Activated CD8-positive, alpha-beta memory T cell treated with anti-CD3 and anti-CD28 coated beads for 1 hour (primary cell): ENCODE measurements around the gene NEDD4L.

Experiments used
- DNase-seq, 2 donors: peaks; one replicate each; pipeline ENCODE4 v3.0.0-alpha.2; 2020; ENCODE audit warnings: low read depth in 1 of 2; ENCODE audit errors: extremely low read depth in 1 of 2

NEDD4L gene

DNA sequence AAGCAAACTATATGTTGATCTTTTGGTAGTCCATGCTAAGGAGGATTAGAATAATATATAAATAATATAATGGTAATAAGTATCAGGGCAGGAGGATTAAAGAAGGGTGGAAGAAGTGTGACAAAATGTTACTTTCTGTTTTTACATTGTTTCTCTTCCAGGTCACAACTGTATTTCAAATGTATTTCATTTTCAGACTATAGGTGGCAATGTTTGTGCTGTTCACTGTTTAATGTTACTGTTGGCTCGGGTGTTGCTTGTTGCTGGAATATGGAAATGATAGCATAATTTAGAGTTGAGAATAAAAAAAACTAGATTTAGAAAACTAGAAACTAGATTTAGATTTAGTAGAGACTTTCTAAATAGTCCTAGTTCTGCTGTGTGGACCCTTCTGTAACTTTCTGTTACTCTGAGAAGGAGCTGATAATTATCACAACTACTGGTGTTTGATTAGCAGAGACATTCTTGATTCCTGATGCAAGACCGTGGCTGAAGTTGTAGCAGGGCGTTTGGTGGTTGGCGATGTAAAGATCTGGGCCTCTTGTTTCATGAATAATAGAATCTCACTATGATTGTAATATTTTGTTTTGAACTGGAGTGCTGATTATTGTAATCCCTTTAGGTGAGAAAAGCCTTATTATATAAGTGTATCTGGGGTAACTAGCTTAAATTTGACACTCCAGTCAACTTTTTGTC is 7.9 kb downstream of the NEDD4L start:
- no peak for DNase-seq

DNA sequence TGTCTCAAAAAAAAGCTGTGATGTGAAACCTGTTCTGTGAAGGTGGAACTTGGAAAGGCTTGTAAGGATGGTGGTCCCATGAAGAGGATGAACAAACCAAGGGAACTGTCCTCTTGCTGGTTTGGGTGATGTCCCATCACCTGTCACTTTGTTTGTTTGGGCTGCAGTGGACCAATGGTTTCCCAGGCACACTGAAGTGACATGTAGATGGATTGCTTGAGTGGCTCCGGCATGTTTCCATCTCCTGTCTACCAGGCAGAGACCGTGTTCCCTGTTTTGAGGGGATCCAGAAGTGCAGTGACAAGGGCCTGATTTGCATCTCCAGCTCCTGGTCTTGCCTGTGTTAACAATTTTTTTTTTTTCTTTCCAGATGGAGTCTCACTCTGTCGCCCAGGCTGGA is 8.9 kb downstream of the NEDD4L start:
- DNase-seq = no peak

DNA sequence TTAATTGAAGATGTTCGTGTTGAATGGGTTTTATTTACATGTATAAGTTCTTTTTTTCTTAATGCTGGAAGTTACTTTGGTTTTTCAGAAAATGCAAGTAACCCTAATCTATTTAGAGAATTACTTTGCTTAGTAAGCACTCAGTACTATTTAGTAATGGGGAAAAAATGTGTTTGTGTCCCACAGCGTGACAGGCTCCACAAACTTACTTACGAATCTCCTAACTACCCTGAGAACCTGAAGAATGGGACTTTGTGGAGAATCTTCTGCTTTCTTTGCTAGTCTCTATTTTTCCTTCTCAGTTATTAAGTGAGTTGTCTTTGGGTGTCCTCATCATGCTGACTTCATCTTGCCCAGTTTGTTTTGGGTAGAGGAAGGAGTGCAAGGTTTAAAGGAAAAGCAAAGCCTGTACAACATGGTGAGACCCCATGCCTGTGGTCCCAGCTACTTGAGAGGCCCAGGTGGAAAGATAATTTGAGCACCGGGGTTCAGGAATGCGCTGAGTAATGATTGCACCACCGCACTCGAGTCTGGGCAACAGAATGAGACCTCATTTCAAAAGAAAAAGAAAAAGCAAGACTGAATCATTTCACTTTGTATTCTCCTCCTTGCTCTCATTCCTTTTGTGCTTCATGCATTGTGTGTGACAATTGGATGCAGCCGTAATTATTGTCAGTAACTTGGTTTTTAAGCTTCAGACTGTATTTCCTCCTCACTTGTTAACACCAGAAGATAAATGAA is 10.2 kb downstream of the NEDD4L start:
- no peak for DNase-seq

DNA sequence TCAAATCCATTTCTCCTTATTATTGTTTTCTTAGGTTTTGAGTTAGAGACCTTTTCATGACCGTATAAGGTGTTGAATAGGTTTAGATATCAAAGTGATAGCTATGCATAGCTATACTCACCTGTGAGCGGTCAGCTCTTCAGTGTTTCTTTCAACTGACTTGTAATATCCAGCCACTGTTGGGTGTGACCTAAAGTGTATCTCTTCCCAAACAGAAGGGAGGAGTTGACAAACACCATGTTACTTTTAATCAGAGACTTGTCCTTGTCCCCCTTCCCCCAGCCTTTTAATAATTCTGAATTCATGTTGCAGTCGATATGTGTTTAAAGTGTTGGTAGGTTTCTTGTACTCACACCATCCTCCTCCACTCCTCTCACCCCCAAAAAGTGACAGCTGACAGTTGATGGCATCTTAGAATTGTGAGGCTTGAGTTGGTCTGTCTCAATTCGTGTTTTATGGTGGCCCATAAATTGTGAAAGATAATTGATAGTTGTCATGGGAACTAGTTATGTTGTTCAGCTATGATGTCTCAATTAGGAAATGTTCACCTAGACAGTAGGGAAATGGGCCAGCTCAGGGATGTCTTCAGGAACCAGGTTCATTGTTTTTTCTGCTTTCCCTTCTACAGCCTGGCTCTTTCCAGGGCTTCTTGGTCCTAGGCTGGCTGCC is 12.0 kb downstream of the NEDD4L start:
- DNase-seq = no peak

DNA sequence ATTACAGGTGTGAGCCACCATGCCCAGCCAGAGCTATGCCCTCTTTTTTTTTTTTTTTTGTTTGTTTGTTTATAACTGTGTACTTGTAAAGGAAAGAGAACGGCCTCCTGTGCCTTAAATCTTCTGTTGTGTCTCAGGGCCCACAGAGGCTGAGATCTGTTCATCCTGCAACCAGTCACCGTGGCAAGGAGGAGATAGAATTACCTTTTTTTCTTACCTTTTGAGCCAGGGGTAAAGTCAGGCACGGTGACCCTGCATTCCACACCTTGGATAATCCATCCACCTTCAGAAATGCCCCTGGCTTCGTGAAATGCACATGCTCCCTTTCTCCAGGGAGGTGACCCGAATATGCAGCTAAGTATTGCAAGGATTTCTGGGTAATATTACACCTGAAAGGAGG is 12.8 kb downstream of the NEDD4L start:
- no peak for DNase-seq

DNA sequence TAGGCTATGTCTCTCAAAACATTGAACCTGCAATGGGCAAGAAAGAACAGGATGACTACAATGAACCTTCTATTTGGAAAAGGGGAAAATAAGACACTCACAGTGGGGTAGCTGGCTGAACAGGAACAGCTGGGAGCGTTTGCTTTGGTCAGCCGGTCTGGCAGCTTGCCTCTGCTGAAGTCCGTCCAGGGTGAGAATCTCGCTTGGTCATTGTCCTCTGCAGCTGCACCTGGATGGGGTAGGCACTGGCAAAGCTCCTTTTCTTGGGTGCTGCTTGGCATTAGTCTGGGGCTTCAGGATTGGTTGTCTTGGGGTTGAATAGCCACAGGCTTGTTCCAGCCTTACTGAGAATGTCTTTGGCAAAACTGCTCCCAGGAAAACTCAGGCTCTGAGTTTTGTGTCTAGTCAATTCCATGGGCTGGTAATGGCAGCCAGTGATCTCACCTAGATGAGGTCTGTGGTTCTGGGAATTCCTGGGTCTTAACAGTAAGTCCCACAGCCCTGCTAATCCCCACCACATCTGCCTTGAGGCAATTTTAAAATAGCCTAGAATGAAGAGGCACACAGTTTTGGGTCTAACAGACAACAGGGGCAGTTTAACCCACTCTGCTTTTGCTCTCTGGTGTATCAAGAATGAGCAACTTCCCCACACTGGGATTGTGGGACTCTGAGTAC is 13.4 kb downstream of the NEDD4L start:
- no peak for DNase-seq

DNA sequence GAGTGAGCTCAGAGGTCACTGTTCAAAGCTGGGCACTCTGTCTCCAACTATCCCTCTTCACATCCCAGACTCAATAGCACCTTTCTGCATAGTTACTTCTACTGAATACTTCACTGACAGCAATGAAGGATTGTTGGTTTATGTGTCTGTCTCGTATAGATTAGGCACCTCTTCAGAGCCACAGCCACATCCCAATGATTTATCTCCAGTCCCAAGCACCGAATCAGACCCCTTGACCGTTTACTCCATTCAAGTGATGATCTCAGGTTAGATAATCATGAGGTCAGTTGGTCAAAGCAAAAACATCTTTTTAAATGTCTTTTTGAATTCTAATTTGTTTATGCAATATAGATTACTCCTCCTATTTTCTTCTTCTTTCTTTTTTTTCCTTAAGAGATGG is 14.7 kb downstream of the NEDD4L start:
- no peak for DNase-seq

DNA sequence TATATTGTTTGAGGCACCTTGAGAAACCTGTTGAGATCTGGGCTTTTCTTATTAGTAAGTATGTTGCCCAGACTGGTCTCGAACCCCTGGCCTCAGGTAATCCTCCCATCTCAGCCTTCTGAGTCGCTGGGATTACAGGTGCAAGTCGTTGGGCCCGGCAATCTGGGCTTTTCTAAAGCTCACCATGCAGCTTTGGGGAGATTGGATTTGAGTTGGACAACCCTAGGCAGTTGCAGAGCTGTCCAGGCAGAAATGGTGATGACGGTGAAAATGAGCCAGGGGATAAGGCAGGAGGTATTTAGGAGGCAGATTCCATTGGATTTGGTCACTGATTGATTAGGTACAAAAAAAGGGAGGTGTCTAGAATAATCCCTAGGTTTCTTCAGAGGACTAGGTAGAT is 16.2 kb downstream of the NEDD4L start:
- DNase-seq = no peak

DNA sequence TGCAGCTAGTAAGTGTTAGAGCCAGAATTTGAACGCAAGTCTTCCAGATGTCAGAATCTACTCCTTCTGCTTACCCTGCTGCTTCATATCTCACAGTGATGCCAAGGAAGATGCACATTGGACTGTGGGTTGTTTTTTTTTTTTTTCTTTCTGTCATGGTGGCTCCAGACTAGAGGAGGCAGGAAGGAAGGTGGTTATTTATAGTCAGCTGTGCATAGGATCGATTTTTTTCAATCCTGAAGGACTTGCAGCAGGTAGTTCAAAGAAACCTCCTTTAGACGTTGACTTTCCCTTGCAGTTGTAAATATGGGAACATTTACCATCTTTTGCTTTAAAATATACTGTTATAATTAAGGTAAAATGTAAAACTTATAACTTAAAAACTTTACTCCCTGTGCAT is 17.3 kb downstream of the NEDD4L start:
- DNase-seq = no peak

DNA sequence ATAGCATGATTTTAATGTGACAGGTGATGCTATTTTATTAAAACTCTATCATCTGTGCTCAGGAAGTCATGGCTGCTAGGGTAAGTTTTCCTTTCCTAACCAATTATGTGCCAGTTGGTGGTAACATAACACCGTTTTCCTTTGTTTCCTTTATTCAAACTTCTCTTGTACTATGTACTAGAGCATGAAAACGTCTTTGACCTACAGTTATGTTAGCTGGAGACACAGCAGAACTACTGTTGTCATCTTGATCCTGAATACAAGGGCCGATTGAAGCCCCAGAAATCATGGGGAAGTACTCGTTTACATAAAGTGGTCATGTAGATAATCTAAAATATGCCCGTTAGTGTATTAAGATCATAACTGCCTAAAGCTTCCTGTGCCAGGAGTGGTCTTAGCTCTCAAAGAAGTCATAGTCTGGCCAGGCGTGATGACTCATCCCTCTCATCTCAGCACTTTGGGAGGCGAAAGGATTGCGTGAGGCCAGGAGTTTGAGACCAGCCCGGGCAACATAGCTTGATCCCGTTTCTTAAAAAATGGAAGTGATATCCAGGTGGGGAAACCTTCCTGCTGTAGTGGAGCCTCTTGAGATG is 20.5 kb downstream of the NEDD4L start:
- DNase-seq = no peak

DNA sequence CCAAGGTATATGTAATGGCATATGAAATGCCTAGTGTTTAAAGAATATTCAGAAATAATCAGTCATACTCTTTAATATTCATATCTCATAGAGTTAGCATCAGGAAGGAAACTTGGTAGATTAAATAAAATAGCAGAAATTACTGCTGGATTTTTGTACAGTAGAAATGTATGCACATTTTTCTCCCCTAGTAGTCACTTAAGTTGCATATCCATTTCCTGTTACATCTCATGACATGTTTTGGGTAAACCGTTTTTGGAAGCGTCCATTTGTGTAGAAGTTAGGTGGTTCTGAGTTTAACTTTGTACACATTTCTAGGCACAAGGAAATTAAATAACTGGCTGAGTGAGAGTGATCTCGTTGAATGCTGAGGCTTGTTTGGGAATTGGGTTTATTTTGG is 21.9 kb downstream of the NEDD4L start:
- DNase-seq = no peak

DNA sequence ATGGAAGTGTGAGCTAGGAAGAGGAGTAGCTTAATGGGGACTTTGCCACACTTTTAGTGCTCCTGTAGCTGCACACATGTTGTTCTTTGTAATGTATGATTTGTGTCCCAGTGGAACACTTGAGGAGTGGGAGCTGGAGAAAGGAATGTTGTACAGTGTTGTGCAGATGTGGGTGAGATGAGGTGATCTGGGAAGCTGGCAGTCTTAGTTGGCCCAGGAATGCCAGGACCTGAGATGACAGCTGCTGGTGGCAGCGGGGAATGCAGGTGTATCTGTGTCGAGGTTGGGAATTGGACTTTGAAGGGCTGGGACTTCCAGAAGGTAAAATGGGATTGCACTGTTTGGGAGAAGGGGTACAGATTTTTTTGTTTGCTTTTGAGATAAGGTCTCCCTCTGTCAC is 23.6 kb downstream of the NEDD4L start:
- no peak for DNase-seq

DNA sequence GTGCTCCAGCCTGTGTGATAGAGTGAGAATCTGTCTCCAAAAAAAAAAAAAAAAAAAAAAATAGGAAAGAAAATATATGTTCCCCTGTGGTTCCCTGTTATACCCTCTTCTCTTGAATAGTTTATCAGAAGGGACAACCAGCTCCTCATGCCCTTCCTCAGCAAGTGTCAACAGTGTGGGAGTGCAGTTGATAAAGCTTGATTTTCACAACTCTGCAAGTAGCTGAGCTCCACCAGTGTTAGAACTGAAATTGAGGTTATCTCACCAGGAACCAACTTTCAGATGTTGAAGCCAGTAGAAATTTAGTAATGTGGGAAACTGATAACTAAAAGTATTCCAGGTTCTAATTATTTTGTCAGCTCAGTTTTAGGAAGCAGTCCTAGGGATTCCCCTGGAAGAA is 25.1 kb downstream of the NEDD4L start:
- DNase-seq = no peak

DNA sequence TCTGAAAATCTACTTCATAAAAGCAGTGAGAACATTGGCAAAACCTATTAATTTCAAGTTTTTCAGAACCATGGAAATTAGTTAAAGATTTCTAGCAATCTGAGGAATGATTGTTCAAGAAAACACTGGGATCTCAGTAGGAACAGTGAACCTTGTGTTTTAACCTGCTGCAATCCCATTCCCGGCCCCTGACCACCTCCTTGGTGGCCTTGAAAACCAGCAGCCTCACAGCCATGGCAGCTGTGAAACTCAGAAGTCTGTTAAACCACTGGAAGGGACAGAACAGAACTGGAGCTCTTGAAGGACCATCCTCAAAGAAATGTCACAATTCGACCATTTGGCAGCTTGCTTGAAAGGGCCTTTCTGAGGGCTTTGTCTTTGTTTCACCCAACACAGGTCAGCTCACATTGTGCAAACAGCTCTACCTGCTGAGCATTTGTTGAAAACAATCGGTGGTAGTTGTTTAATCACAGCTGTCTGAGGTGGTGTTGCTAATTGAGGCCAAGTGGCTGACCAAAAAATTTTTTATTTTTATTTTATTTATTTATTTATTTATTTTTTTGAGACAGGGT is 25.8 kb downstream of the NEDD4L start:
- no peak for DNase-seq

DNA sequence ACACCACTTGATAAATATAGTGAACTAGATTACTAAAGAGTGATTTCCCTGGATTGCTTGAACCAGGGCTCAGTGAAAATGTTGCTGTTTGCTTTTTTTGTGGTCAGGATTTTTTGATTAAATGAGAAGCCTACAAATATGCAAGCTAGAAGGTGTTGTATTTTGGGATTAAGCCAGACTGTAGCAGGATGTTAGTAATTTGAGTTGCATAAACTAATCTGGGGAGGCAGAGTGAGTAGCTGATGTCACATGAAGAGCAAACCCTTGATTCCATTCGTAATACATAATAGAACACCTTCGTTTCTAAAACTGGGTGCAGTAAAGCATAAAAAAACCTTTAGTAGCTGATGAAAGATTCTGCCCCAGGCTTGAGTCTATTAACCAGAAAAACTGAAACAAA is 32.0 kb downstream of the NEDD4L start:
- DNase-seq = no peak

DNA sequence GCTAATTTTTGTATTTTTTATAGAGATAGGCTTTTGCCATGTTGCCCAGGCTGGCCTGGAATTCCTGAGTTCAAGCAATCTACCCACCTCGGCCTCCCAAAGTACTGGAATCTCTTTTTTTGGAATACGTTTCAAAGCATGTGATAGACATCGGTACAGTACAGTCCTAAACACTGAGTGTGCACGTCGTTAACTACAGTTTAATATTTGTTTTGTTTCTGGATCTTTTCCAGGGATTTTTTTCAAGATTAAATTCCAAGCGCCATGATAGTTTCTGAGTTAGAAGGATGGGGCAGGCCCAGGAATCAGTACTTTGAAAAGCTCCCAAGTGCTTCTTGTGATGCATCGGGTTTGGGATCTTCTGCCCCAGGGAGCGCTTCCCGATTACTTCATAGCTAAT is 33.3 kb downstream of the NEDD4L start:
- no peak for DNase-seq

DNA sequence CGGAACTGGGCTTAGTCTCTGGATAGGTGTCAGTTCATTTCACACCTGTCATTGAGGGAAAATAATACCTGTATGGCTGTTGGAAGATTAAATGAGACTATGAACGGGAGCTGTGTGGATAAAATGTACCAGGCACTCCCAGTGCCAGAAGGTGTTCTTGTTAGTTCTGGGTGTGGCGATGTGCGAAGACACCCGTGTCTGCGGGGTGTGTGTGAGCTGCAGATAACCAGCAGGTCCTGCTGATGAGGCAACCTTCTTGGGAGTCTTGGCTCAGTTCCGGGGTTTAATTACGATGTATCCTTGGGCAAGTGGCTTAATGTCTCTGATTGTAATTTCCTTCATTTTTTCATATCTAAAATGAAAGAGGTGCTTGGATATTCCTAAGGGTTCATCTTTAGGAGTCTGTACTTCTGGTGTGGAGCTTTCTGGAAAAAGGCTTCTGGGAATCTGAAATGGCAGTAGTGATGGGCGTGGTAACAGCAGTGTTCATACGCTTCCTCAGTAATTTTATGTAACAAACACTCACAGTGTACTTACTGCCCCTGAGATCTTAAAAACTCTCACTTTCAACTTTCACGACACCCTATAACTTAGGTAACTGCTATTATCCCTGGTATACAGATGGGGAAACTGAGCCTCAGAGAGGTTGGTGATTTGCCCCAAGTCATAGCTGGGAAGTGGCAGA is 35.0 kb downstream of the NEDD4L start:
- no peak for DNase-seq

DNA sequence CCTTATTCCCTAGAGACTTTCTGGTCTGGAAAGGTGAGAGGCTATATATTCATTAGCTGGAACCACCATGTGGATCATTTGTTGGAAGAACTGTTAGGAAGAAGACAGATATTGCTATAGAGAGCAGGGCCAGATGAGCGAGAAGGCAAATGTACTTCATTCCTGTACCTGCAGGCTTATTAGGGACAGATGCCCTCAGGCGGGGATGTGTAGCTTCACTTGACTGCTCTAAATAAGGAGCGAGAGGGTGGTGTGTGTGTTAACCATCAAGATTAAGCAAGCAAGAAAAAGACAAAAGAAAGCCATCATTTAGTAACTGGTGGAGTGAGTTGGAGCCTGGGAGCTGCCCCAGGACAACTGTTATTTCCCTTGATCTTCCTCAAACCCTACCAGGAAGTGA is 36.4 kb downstream of the NEDD4L start:
- no peak for DNase-seq

DNA sequence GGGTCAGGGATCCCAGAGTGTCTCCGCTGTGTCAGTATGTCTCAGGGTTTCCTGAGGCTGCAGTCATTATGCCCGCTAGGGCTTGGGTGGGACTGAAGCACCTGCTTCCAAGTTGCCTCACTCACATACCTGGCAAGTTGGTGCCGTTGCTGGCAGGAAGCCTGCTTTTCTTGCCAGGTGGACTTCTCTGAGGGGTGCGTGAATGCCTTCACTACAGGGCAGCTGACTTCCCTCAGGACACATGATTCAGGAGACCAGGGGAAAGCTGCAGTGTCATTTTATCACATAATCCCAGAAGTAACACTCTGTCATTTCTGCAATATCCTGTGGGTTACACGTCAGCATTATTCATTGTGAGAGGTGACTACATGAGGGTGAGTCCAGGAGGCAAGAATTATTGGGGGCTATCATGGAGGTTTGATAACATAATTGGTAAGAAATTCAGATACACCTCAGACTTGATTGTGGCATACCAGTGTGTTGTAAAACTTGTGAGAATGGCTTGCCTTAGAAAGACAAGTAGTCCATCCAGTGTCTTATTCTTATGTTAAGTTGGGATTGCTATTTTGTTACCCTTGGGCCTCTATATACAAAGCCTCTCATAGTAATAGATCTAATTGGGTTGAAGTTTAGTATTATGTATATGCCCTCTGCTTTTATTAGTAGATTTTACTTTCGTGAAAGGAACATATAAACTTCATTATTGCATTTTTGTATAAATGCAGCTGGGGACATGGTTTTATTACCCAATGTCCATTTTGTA is 44.1 kb downstream of the NEDD4L start:
- DNase-seq = no peak

DNA sequence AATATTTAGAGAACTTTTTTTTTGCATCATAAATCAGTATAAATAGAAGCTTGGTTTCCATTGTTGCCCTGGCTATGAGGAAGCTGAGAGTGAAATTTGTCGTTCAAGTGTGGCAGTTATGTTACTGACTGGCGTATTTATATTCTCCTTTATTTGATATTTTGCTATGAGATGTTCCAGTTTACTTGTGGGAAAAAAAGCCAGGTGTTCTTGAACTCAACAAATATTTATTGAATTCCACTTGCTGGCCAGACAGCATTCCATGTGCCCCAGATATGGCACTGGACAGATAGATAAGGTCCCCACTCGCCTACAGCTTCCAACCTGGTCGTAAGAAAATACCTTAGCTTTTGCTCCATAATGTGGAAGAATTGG is 44.7 kb downstream of the NEDD4L start:
- DNase-seq = no peak
